SU-DHL-6 (cell line): ENCODE data around the gene LAMA2.

Experiments
- H2AFZ ChIP-seq: fragments of 200-600 bp; sonication (generic); 2 replicates; pipeline ENCODE4 v1.6.1; 2014; ENCODE audit warnings: low read depth, mild to moderate bottlenecking, moderate library complexity, mixed read lengths, antibody characterized with exemption, low read length; ENCODE audit not compliant: severe bottlenecking
- H3F3A ChIP-seq: fragments of 200-600 bp; shearing (Covaris generic); 2 replicates; pipeline ENCODE4 v1.6.0; 2016; ENCODE audit warnings: antibody characterized with exemption, mild to moderate bottlenecking; ENCODE audit not compliant: insufficient read depth
- H3K27ac ChIP-seq: fragments of 200-600 bp; sonication (generic); 2 replicates; pipeline ENCODE4 v1.5.1; 2016; ENCODE audit warnings: low read depth, mild to moderate bottlenecking, low read length, moderate library complexity, mixed read lengths
- H3K27me3 ChIP-seq: fragments of 200-600 bp; sonication (generic), shearing (Covaris generic); 2 replicates; pipeline ENCODE4 v1.6.0; 2014; ENCODE audit warnings: mild to moderate bottlenecking, low read length
- H3K36me3 ChIP-seq: fragments of 200-600 bp; sonication (generic); 2 replicates; pipeline ENCODE4 v1.6.1; 2014; ENCODE audit warnings: mild to moderate bottlenecking, low read length, mixed read lengths
- H3K4me2 ChIP-seq: fragments of 300-600, 200-600 bp; shearing (Covaris generic), sonication (generic); 2 replicates; pipeline ENCODE4 v1.6.0; 2014; ENCODE audit warnings: low read length, low read depth, mild to moderate bottlenecking; ENCODE audit not compliant: poor library complexity, severe bottlenecking
- H3K4me3 ChIP-seq: fragments of 200-600 bp; sonication (generic); 2 replicates; pipeline ENCODE4 v1.5.1; 2014; ENCODE audit warnings: antibody characterized with exemption, low read length, mild to moderate bottlenecking, mixed read lengths; ENCODE audit not compliant: insufficient read depth, poor library complexity, severe bottlenecking
- H3K79me2 ChIP-seq: fragments of 200-600 bp; sonication (generic); 2 replicates; pipeline ENCODE4 v1.6.1; 2014; ENCODE audit warnings: mild to moderate bottlenecking, low read length, moderate library complexity; ENCODE audit not compliant: insufficient read depth
- H3K9ac ChIP-seq: fragments of 200-600 bp; sonication (generic); 2 replicates; pipeline ENCODE4 v1.7.0; 2014; ENCODE audit warnings: mild to moderate bottlenecking, low read length
- H3K9me2 ChIP-seq: fragments of 200-600 bp; sonication (generic); replicated peaks from 2 replicates; pipeline ENCODE4 v1.6.1; 2014; ENCODE audit warnings: low read length; ENCODE audit not compliant: insufficient read depth
- H3K9me3 ChIP-seq: fragments of 200-600 bp; sonication (generic); 2 replicates; pipeline ENCODE4 v1.6.1; 2014; ENCODE audit warnings: low read length, mixed read lengths; ENCODE audit not compliant: insufficient read depth
- H4K20me1 ChIP-seq: fragments of 200-600 bp; sonication (generic); 2 replicates; pipeline ENCODE4 v1.6.1; 2014; ENCODE audit warnings: low read depth, mild to moderate bottlenecking, antibody characterized with exemption, low read length, moderate library complexity, mixed read lengths
- CTCF ChIP-seq: fragments of 200-600 bp; sonication (generic); IDR thresholded peaks from one replicate; pipeline ENCODE4 v1.5.1; 2017; ENCODE audit warnings: antibody characterized with exemption, mild to moderate bottlenecking, low read length, moderate library complexity; ENCODE audit not compliant: insufficient read depth, poor library complexity, severe bottlenecking
- EZH2phosphoT487 ChIP-seq: fragments of 200-600 bp; sonication (generic), shearing (Covaris generic); conservative IDR thresholded peaks from 2 replicates; pipeline ENCODE4 v1.6.1; 2018; ENCODE audit warnings: mild to moderate bottlenecking, antibody characterized with exemption, low read length, moderate library complexity, mixed read lengths

Gene LAMA2

GRCh38 chr6:128883906-128884305 lies 968 bp downstream of the LAMA2 start:
- no peaks in the 10 kb centered on the region for H3K9me3 ChIP-seq
- TF ChIP-seq EZH2phosphoT487, result no peak
- TF ChIP-seq CTCF, result no peak
- no peak overlapping the region for H3K4me2 ChIP-seq

GRCh38 chr6:128885381-128885780 lies 2.4 kb downstream of the LAMA2 start:
- Histone ChIP-seq H3K79me2 (no peaks in the 10 kb centered on the region), H2AFZ (no peak overlapping the region), H3K9ac (no peak overlapping the region), H3K27ac (no peak overlapping the region), H3K9me2 (no peaks in the 10 kb centered on the region), H3F3A (no peaks in the 10 kb centered on the region), H3K4me3 (no peak overlapping the region), H3K9me3 (no peaks in the 10 kb centered on the region), H4K20me1 (no peaks in the 10 kb centered on the region), H3K4me2 (no peak overlapping the region), H3K36me3 (no peaks in the 10 kb centered on the region), H3K27me3 (no peaks in the 10 kb centered on the region)
- TF ChIP-seq CTCF (no peak), EZH2phosphoT487 (no peak)

More at GRCh38 chr6:128883906-128884305, 968 bp downstream of the LAMA2 start:
- H3K4me3 ChIP-seq, result no peak overlapping the region
- H3K79me2 ChIP-seq, result no peaks in the 10 kb centered on the region
- no peak overlapping the region for H3K9ac ChIP-seq
- H3F3A ChIP-seq, result no peaks in the 10 kb centered on the region
- no peak overlapping the region for H2AFZ ChIP-seq
- no peak overlapping the region for H3K27ac ChIP-seq
- no peaks in the 10 kb centered on the region for H3K27me3 ChIP-seq
- H3K36me3 ChIP-seq, result no peaks in the 10 kb centered on the region
- H4K20me1 ChIP-seq, result no peaks in the 10 kb centered on the region
- H3K9me2 ChIP-seq, result no peaks in the 10 kb centered on the region

GRCh38 chr6:128886706-128887105 lies 3.8 kb downstream of the LAMA2 start:
- Histone ChIP-seq H3F3A (no peaks in the 10 kb centered on the region), H2AFZ (no peak overlapping the region), H3K36me3 (no peaks in the 10 kb centered on the region), H3K27ac (no peak overlapping the region), H3K9me2 (no peaks in the 10 kb centered on the region), H3K4me3 (no peak overlapping the region), H3K27me3 (no peaks in the 10 kb centered on the region), H3K4me2 (no peak overlapping the region), H3K9ac (no peak overlapping the region), H3K79me2 (no peaks in the 10 kb centered on the region), H3K9me3 (no peaks in the 10 kb centered on the region), H4K20me1 (no peaks in the 10 kb centered on the region)
- TF ChIP-seq CTCF (no peak), EZH2phosphoT487 (no peak)
